PC-9 (cell line): ENCODE data around the gene DNAH12. TPM values are rescaled to one million over a fixed set of nuclear protein-coding genes. Genes with fewer than 3 reads are reported as not detected.
"Not testable (repeated sequence)": the region's sequence is repeated elsewhere in the genome, so short reads cannot be mapped to it uniquely, and the experiment has no call there.

Experiments used
- BruUV-seq: library from RNA; stranded (reverse); fragments of 400-500 nt; replicated peaks from 2 replicates; lab custom pipeline; 2021; lab: Mats Ljungman, UMichigan
- CTCF ChIA-PET: fragments of 300-600 bp; sonication (Branson Sonifier 250); formaldehyde crosslinking; loops from one replicate; lab custom pipeline; 2022; ENCODE audit warnings: antibody characterized with exemption; lab: Charles Lee
- POLR2A ChIA-PET: fragments of 300-600 bp; sonication (Branson Sonifier 250); formaldehyde crosslinking; loops from one replicate; lab custom pipeline; 2022; ENCODE audit warnings: antibody characterized with exemption; ENCODE audit not compliant: unreplicated experiment; lab: Charles Lee
- DNase-seq, 2 experiments: peaks; one replicate each; pipeline versions ENCODE4 v3.0.0 to v3.0.0-alpha.2; 2015 to 2022; ENCODE audit warnings: mixed read lengths in 1 of 2
- H2AFZ ChIP-seq: fragments of 200-600 bp; sonication (generic); 2 replicates; pipeline ENCODE4 v1.8.1; 2017; ENCODE audit warnings: antibody characterized with exemption
- H3F3A ChIP-seq: fragments of 200-600 bp; sonication (generic); 2 replicates; pipeline ENCODE4 v1.8.1; 2017; ENCODE audit warnings: antibody characterized with exemption, mild to moderate bottlenecking, low read depth; ENCODE audit not compliant: insufficient read depth
- H3K27ac ChIP-seq: fragments of 200-600 bp; sonication (generic); 2 replicates; pipeline ENCODE4 v1.6.1; 2016; ENCODE audit warnings: mixed run types
- H3K27me3 ChIP-seq: fragments of 200-600 bp; sonication (generic); 2 replicates; pipeline ENCODE4 v1.6.1; 2016; ENCODE audit warnings: low read depth, mixed run types; ENCODE audit not compliant: insufficient read depth
- H3K36me3 ChIP-seq: fragments of 200-600 bp; sonication (generic); 2 replicates; pipeline ENCODE4 v1.6.1; 2016; ENCODE audit warnings: low read depth, mixed run types
- H3K4me1 ChIP-seq: fragments of 200-600 bp; sonication (generic); replicated peaks from 2 replicates; pipeline ENCODE4 v1.6.1; 2016; ENCODE audit warnings: mixed run types; ENCODE audit not compliant: insufficient read depth
- H3K4me2 ChIP-seq: fragments of 200-600 bp; sonication (generic); 2 replicates; pipeline ENCODE4 v1.6.1; 2017; ENCODE audit warnings: mixed run types
- H3K4me3 ChIP-seq: fragments of 200-600 bp; sonication (generic); 2 replicates; pipeline ENCODE4 v1.6.1; 2016; ENCODE audit warnings: mixed run types
- H3K79me2 ChIP-seq: fragments of 200-600 bp; sonication (generic); 2 replicates; pipeline ENCODE4 v1.6.1; 2017; ENCODE audit warnings: low read depth, mixed run types
- H3K9me2 ChIP-seq: fragments of 200-600 bp; sonication (generic); 2 replicates; pipeline ENCODE4 v1.8.1; 2017; ENCODE audit warnings: mild to moderate bottlenecking; ENCODE audit not compliant: insufficient read depth
- H3K9me3 ChIP-seq: fragments of 200-600 bp; sonication (generic); 2 replicates; pipeline ENCODE4 v1.8.1; 2016; ENCODE audit warnings: low read depth; ENCODE audit not compliant: insufficient read depth
- H4K20me1 ChIP-seq: fragments of 200-600 bp; sonication (generic); 2 replicates; pipeline ENCODE4 v1.8.1; 2017; ENCODE audit not compliant: insufficient read depth
- CTCF ChIP-seq: fragments of 200-600 bp; sonication (generic); conservative IDR thresholded peaks from 2 replicates; pipeline ENCODE4 v1.6.1; 2017; ENCODE audit warnings: mixed run types, antibody characterized with exemption, mild to moderate bottlenecking, moderate library complexity
- EZH2 ChIP-seq: fragments of 200-600 bp; sonication (generic); IDR thresholded peaks from 2 replicates; pipeline ENCODE4 v1.8.0; 2017; ENCODE audit warnings: antibody characterized with exemption, low read depth
- intact Hi-C: fragments of 100-400 bp; cut with micrococcal nuclease; formaldehyde crosslinking; loops from one replicate; pipeline ENCODE4 v1.10.0; 2022; ENCODE audit not compliant: unreplicated experiment
- total RNA-seq: library from RNA; stranded (reverse); gene quantifications from 2 replicates; pipeline ENCODE4 v1.2.3, GENCODE V29; 2021

Gene DNAH12
- total RNA-seq, 1 experiment from 2014 or later: 0.22 TPM

GRCh38 chr3:57354768-57355167 is 189.4 kb downstream of the DNAH12 start:
- DNase-seq: no peak
- Histone ChIP-seq H4K20me1 (no peaks in the 10 kb centered on the region), H3K27ac (no peak overlapping the region), H3K36me3 (no peaks in the 10 kb centered on the region), H3F3A (no peaks in the 10 kb centered on the region), H3K4me1 (no peaks in the 10 kb centered on the region), H3K9me2 (no peaks in the 10 kb centered on the region), H3K4me3 (no peak overlapping the region), H3K9me3 (no peaks in the 10 kb centered on the region), H3K27me3 (no peaks in the 10 kb centered on the region), H3K4me2 (no peak overlapping the region), H2AFZ (no peak overlapping the region), H3K79me2 (no peaks in the 10 kb centered on the region)
- TF ChIP-seq CTCF: no peak
- no peak for TF ChIP-seq EZH2
- BruUV-seq: no TSS peak
- ChIA-PET CTCF (no interaction called here), POLR2A (no interaction called here)
- intact Hi-C loops: no loop called here

GRCh38 chr3:57350271-57350670 is 193.9 kb downstream of the DNAH12 start:
- Histone ChIP-seq H3K4me3 (no peak overlapping the region), H3K27ac (no peak overlapping the region), H3K36me3 (no peaks in the 10 kb centered on the region), H3K27me3 (no peaks in the 10 kb centered on the region), H3K9me2 (no peaks in the 10 kb centered on the region), H3F3A (no peaks in the 10 kb centered on the region), H3K4me2 (no peak overlapping the region), H2AFZ (no peak overlapping the region), H3K9me3 (no peaks in the 10 kb centered on the region), H3K79me2 (no peaks in the 10 kb centered on the region), H3K4me1 (no peaks in the 10 kb centered on the region), H4K20me1 (no peaks in the 10 kb centered on the region)
- intact Hi-C loops: no loop called here
- TF ChIP-seq CTCF (no peak), EZH2 (no peak)
- ChIA-PET CTCF (no interaction called here), POLR2A (no interaction called here)
- no peak for DNase-seq
- no TSS peak for BruUV-seq

- H3K4me1 ChIP-seq, DNase-seq, H4K20me1 ChIP-seq, H3F3A ChIP-seq, H2AFZ ChIP-seq, H3K27me3 ChIP-seq, intact Hi-C loops, H3K4me3 ChIP-seq, CTCF ChIA-PET, POLR2A ChIA-PET, H3K9me3 ChIP-seq, BruUV-seq, H3K4me2 ChIP-seq, H3K79me2 ChIP-seq, H3K36me3 ChIP-seq, H3K27ac ChIP-seq, H3K9me2 ChIP-seq: not testable (repeated sequence)
These were observed 205.0 kb downstream of the DNAH12 start for GRCh38 chr3:57339071-57339642.

GRCh38 chr3:57338272-57339070 is 205.7 kb downstream of the DNAH12 start:
- H4K20me1 ChIP-seq, H3K4me2 ChIP-seq, POLR2A ChIA-PET, DNase-seq, H3K4me1 ChIP-seq, H3K79me2 ChIP-seq, H2AFZ ChIP-seq, H3K36me3 ChIP-seq, H3K9me3 ChIP-seq, intact Hi-C loops, BruUV-seq, H3K27me3 ChIP-seq, CTCF ChIA-PET, H3K4me3 ChIP-seq, H3K27ac ChIP-seq, H3K9me2 ChIP-seq, H3F3A ChIP-seq: not testable (repeated sequence)
